C1 segment of cervical spinal cord (tissue), 14 donors: ENCODE measurements around the gene ARMC2.
"Not testable (repeated sequence)": the region's sequence is repeated elsewhere in the genome, so short reads cannot be mapped to it uniquely, and the experiment has no call there.

Experiments
- DNase-seq, 14 donors: peaks; one replicate each; lab custom pipeline; 2025; lab: John Stamatoyannopoulos, UW

Gene ARMC2

GRCh38 chr6:108869876-108870275 is 21.7 kb downstream of the ARMC2 start:
- DNase-seq, result no peak

GRCh38 chr6:108870357-108870756 is 22.1 kb downstream of the ARMC2 start:
- DNase-seq, result no peak

GRCh38 chr6:108872141-108872557 is 23.9 kb downstream of the ARMC2 start:
- peak in 1 of 14 donors; percentile 15 for DNase-seq

- DNase-seq, result no peak
Measured at GRCh38 chr6:108872575-108872974, 24.4 kb downstream of the ARMC2 start.

- DNase-seq, result no peak
Measured at GRCh38 chr6:108873251-108873650, 25.0 kb downstream of the ARMC2 start.

GRCh38 chr6:108873971-108874370 is 25.7 kb downstream of the ARMC2 start:
- no peak for DNase-seq

- DNase-seq, result no peak
Measured at GRCh38 chr6:108874470-108875160, 26.4 kb downstream of the ARMC2 start.

GRCh38 chr6:108875161-108875555 is 26.9 kb downstream of the ARMC2 start:
- DNase-seq, result no peak

GRCh38 chr6:108877046-108877751 is 29.0 kb downstream of the ARMC2 start:
- DNase-seq, result peak in 1 of 14 donors; percentile 3

- no peak for DNase-seq
Measured at GRCh38 chr6:108878942-108879341, 30.7 kb downstream of the ARMC2 start.

GRCh38 chr6:108883172-108883571 is 35.0 kb downstream of the ARMC2 start:
- no peak for DNase-seq

- no peak for DNase-seq
Measured at GRCh38 chr6:108884211-108885059, 36.2 kb downstream of the ARMC2 start.

GRCh38 chr6:108888052-108888451 is 39.8 kb downstream of the ARMC2 start:
- no peak for DNase-seq

GRCh38 chr6:108888745-108889144 is 40.5 kb downstream of the ARMC2 start:
- DNase-seq, result no peak

GRCh38 chr6:108890898-108891297 is 42.7 kb downstream of the ARMC2 start:
- not testable (repeated sequence) for DNase-seq

- no peak for DNase-seq
Measured at GRCh38 chr6:108895571-108895970, 47.3 kb downstream of the ARMC2 start.

GRCh38 chr6:108896111-108896661 is 48.0 kb downstream of the ARMC2 start:
- no peak for DNase-seq

- no peak for DNase-seq
Measured at GRCh38 chr6:108897371-108897770, 49.1 kb downstream of the ARMC2 start.

GRCh38 chr6:108902382-108902792 is 54.2 kb downstream of the ARMC2 start:
- DNase-seq, result no peak

- no peak for DNase-seq
Measured at GRCh38 chr6:108903796-108904195, 55.6 kb downstream of the ARMC2 start.

- no peak for DNase-seq
Measured at GRCh38 chr6:108904741-108905140, 56.5 kb downstream of the ARMC2 start.
